PC-3 (cell line): Measurements from ENCODE around the gene GRIN2A.

ENCODE experiments used
- EZH2phosphoT487 ChIP-seq: fragments of 300-600 bp; sonication (generic); IDR thresholded peaks from 2 replicates; pipeline ENCODE4 v1.6.1; 2018; ENCODE audit warnings: mild to moderate bottlenecking, antibody characterized with exemption, low read length, borderline replicate concordance
- TF ChIP-seq, protein P1 (sequence below): fragments of 300-600 bp; sonication (generic); conservative IDR thresholded peaks from 2 replicates; pipeline ENCODE4 v1.5.1; 2017; ENCODE audit warnings: antibody characterized with exemption, low read depth, mild to moderate bottlenecking, low read length

GRCh38 chr16:9976601-9977000 lies 205.6 kb downstream of the GRIN2A start:
- no peak for TF ChIP-seq EZH2phosphoT487
- TF ChIP-seq, protein P1, sequence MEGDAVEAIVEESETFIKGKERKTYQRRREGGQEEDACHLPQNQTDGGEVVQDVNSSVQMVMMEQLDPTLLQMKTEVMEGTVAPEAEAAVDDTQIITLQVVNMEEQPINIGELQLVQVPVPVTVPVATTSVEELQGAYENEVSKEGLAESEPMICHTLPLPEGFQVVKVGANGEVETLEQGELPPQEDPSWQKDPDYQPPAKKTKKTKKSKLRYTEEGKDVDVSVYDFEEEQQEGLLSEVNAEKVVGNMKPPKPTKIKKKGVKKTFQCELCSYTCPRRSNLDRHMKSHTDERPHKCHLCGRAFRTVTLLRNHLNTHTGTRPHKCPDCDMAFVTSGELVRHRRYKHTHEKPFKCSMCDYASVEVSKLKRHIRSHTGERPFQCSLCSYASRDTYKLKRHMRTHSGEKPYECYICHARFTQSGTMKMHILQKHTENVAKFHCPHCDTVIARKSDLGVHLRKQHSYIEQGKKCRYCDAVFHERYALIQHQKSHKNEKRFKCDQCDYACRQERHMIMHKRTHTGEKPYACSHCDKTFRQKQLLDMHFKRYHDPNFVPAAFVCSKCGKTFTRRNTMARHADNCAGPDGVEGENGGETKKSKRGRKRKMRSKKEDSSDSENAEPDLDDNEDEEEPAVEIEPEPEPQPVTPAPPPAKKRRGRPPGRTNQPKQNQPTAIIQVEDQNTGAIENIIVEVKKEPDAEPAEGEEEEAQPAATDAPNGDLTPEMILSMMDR: no peak
